ENCODE results near the gene KIF5C.

The KIF5C gene

GRCh38 chr2:149056541-149057255 is 181.7 kb downstream of the KIF5C start:
- DNase-seq, result no peak

- no peak for DNase-seq
These were observed 182.4 kb downstream of the KIF5C start for GRCh38 chr2:149057401-149057800.

GRCh38 chr2:149058936-149059335 is 183.9 kb downstream of the KIF5C start:
- DNase-seq, result no peak

GRCh38 chr2:149059822-149060221 is 184.8 kb downstream of the KIF5C start:
- DNase-seq, result no peak

- DNase-seq, result no peak
These were observed 186.2 kb downstream of the KIF5C start for GRCh38 chr2:149061133-149061745.

GRCh38 chr2:149062531-149062930 is 187.5 kb downstream of the KIF5C start:
- DNase-seq, result no peak

- no peak for DNase-seq
These were observed 188.2 kb downstream of the KIF5C start for GRCh38 chr2:149063177-149063576.

- no peak for DNase-seq
These were observed 189.4 kb downstream of the KIF5C start for GRCh38 chr2:149064365-149064841.

- no peak for DNase-seq
These were observed 190.0 kb downstream of the KIF5C start for GRCh38 chr2:149064856-149065630.

- no peak for DNase-seq
These were observed 193.4 kb downstream of the KIF5C start for GRCh38 chr2:149068225-149068995.

- peak in 3 of 4 experiments; percentile 15 to 55 (median 15) for DNase-seq
These were observed 194.2 kb downstream of the KIF5C start for GRCh38 chr2:149068996-149069888.

- no peak for DNase-seq
These were observed 195.8 kb downstream of the KIF5C start for GRCh38 chr2:149070681-149071320.

- DNase-seq, result no peak
These were observed 200.1 kb downstream of the KIF5C start for GRCh38 chr2:149075105-149075504.

- no peak for DNase-seq
These were observed 200.8 kb downstream of the KIF5C start for GRCh38 chr2:149075853-149076252.
